ENCODE results near the gene PDLIM5. TPM values are rescaled to one million over a fixed set of nuclear protein-coding genes. Genes with fewer than 3 reads are reported as not detected.

Gene PDLIM5
- total RNA-seq, 2 donors from 2014 or later, result 129 to 168 TPM

DNA sequence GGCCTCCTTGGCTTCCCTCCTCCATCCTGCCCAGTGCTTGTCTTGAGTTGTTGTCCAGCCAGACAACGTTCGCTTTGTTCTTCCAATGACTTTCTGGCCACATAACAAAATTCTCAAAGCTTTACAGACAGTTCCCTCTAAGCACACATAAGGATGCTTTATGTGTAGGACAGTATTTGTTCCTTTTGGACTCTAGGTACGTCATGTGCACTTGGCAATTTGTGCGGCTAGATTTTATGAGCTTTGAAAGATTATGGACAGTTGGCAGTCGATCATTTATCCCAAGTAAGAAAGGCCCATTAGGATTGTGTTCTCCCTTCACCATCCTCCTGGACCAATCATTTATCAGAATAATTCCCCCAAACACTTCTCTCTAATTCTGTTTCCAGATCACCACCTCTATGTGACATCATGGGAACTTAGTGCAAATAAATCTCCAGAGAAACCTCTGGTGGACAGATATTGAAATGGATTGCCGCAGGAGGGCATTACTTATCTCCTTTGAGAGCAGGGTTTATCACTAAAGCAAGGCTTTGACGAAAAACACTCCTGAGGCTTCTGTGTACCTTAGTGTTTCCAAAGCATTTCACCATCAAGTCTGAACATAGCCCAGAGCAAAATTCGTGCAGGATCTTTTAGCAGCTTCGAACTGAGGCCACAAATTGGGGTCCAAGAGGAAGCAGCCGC is 228.6 kb downstream of the PDLIM5 start:
- Histone ChIP-seq H3K27ac (no peak overlapping the region), H3K4me3 (no peak overlapping the region), H3K4me1 (no peaks in the 10 kb centered on the region), H3K36me3 (no peaks in the 10 kb centered on the region), H3K9me3 (no peaks in the 10 kb centered on the region), H3K27me3 (no peaks in the 10 kb centered on the region), H3K9ac (ENCODE audit: low read depth in 2 of 2, low read length in 2 of 2) (no peak overlapping the region)
- intact Hi-C loops (cut with DNase I), result no loop called here
- DNase-seq, result no peak
- TF ChIP-seq, protein P1, sequence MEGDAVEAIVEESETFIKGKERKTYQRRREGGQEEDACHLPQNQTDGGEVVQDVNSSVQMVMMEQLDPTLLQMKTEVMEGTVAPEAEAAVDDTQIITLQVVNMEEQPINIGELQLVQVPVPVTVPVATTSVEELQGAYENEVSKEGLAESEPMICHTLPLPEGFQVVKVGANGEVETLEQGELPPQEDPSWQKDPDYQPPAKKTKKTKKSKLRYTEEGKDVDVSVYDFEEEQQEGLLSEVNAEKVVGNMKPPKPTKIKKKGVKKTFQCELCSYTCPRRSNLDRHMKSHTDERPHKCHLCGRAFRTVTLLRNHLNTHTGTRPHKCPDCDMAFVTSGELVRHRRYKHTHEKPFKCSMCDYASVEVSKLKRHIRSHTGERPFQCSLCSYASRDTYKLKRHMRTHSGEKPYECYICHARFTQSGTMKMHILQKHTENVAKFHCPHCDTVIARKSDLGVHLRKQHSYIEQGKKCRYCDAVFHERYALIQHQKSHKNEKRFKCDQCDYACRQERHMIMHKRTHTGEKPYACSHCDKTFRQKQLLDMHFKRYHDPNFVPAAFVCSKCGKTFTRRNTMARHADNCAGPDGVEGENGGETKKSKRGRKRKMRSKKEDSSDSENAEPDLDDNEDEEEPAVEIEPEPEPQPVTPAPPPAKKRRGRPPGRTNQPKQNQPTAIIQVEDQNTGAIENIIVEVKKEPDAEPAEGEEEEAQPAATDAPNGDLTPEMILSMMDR (IDR thresholded peaks at IDR 0.05), result no peak

DNA sequence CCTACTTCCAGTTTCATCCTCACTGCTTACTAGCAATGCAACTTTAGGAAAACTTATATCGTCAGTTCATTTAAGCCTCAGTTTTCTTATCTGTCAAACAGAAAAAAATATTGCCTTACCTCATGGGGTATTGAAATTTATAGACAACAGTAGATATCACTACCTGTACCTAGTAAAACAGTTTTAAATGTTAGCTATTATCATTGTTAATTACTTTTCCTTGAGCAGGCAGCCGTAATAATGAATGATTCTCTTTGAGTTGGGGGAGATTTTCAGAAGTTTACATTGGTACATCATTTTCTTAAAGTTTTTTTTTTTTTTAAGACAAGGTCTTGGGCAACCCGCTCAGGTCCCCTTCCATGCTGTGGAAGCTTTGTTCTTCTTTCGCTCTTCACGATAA is 234.3 kb downstream of the PDLIM5 start:
- no peak overlapping the region for H3K4me3 ChIP-seq
- H3K9ac ChIP-seq (ENCODE audit: low read depth in 2 of 2, low read length in 2 of 2), result no peak overlapping the region
- H3K4me1 ChIP-seq, result no peaks in the 10 kb centered on the region
- H3K27me3 ChIP-seq, result no peaks in the 10 kb centered on the region
- no peak overlapping the region for H3K27ac ChIP-seq
- intact Hi-C loops (cut with DNase I), result no loop called here
- DNase-seq, result no peak
- H3K36me3 ChIP-seq, result no peaks in the 10 kb centered on the region
- no peaks in the 10 kb centered on the region for H3K9me3 ChIP-seq
- TF ChIP-seq, protein P1 (IDR thresholded peaks at IDR 0.05), result no peak

DNA sequence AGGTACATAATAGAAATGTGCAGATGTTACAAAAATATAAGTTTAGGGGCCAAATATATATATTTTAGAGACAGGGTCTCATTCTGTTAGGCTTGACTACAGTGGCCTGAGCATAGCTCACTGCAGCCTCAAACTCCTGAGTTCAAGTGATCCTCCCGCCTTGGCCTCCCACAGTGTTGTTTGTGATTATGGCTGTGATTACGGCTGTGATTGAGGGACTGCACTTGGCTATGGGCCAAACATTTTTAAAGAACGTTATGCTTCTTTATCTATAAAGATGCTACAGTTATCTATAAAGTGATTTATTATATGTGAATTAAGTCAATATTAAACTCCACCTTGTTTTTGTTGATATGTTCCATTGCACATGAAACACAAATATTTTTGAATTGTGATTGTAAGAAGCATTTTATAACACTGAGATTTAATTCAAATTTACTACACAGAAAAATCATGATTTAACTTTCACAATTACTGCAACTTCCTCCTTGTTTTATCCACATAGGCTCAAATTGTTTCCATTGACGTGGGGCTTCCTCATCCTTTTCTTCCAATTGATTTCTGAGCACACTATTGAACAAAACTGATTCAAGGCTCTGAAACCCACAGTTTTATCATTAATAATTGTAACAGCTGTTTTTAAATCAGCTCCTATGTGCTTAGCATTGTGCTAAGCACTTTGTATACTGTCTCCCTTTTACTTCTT is 237.6 kb downstream of the PDLIM5 start:
- Histone ChIP-seq H3K9me3 (no peaks in the 10 kb centered on the region), H3K4me3 (no peak overlapping the region), H3K27me3 (no peaks in the 10 kb centered on the region), H3K4me1 (no peaks in the 10 kb centered on the region), H3K36me3 (no peaks in the 10 kb centered on the region), H3K27ac (no peak overlapping the region), H3K9ac (ENCODE audit: low read depth in 2 of 2, low read length in 2 of 2) (no peak overlapping the region)
- DNase-seq, result no peak
- TF ChIP-seq, protein P1 (IDR thresholded peaks at IDR 0.05), result no peak
- intact Hi-C loops (cut with DNase I), result no loop called here

DNA sequence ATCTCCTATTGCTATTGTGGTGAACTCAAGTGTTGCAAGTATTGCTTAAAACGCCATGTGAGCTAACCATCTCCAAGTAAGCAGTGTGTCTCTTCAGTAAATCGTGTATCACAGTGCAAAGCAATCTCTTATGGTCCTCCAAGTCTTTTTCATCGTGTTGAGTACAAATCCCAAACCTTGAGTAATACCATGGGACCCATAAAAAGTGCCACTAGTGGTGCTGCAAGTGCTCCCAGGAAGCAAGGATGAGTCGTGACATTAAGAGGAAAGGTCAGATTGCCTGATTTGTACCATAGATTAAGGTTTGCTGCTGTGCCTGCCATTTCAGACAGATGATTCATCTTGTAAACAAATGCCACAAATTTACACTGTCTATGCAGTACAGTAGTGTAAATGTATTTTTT is 239.1 kb downstream of the PDLIM5 start:
- Histone ChIP-seq H3K9ac (ENCODE audit: low read depth in 2 of 2, low read length in 2 of 2) (no peak overlapping the region), H3K9me3 (no peaks in the 10 kb centered on the region), H3K36me3 (no peaks in the 10 kb centered on the region), H3K27ac (no peak overlapping the region), H3K27me3 (no peaks in the 10 kb centered on the region), H3K4me3 (no peak overlapping the region), H3K4me1 (no peaks in the 10 kb centered on the region)
- no peak for DNase-seq
- intact Hi-C loops (cut with DNase I), result no loop called here
- TF ChIP-seq, protein P1 (IDR thresholded peaks at IDR 0.05), result no peak

DNA sequence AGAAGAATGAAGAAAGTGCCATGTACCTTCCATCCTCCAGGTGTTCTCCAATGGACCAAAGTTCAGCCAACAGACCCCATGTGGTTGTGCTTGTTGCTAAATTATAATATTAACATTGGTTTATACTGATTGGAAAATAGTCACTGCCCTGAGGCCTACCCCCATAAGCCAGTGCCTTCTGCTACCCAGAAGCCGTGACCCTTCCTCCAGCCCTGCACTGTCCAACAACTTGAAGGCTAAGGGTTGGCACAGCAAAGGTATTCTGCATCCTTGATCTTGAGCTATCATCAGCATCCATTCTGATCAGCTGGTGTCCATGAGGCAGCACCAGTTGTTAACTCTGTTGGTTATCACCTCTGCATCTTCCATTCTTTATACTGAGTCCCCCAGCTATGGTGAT is 239.8 kb downstream of the PDLIM5 start:
- Histone ChIP-seq H3K27me3 (no peaks in the 10 kb centered on the region), H3K4me1 (no peaks in the 10 kb centered on the region), H3K4me3 (no peak overlapping the region), H3K9me3 (no peaks in the 10 kb centered on the region), H3K9ac (ENCODE audit: low read depth in 2 of 2, low read length in 2 of 2) (no peak overlapping the region), H3K27ac (no peak overlapping the region), H3K36me3 (no peaks in the 10 kb centered on the region)
- intact Hi-C loops (cut with DNase I), result no loop called here
- no peak for DNase-seq
- TF ChIP-seq, protein P1 (IDR thresholded peaks at IDR 0.05), result no peak

Data from colonic mucosa (tissue), 4 donors.